Activated CD4-positive, alpha-beta T cell treated with anti-CD3 and anti-CD28 coated beads, Interleukin-2, amount 10 ng/mL, durations not matched to agents 7 days and 5 days (primary cell): Measurements from ENCODE around the gene UTRN. TPM values are rescaled to one million over a fixed set of nuclear protein-coding genes. Genes with fewer than 3 reads are reported as not detected.

Experiments used
- CTCF ChIA-PET: fragments of 350-600 bp; sonication (Branson Sonifier 250); formaldehyde crosslinking; loops from one replicate; lab custom pipeline; 2021; ENCODE audit warnings: antibody characterized with exemption; lab: Charles Lee
- POLR2A ChIA-PET: fragments of 350-600 bp; sonication (Branson Sonifier 250); formaldehyde crosslinking; loops from one replicate; lab custom pipeline; 2021; ENCODE audit warnings: antibody characterized with exemption; lab: Charles Lee
- DNase-seq: peaks from one replicate; pipeline ENCODE4 v3.0.0-alpha.2; 2020
- H3K27ac Mint-ChIP-seq: one replicate; pipeline ENCODE4 v1.8.0; 2021; ENCODE audit warnings: mild to moderate bottlenecking, moderate library complexity, mixed read lengths
- H3K27me3 Mint-ChIP-seq: one replicate; pipeline ENCODE4 v1.8.0; 2021; ENCODE audit warnings: mixed read lengths
- H3K36me3 Mint-ChIP-seq: one replicate; pipeline ENCODE4 v1.8.0; 2021; ENCODE audit warnings: low read depth, mixed read lengths
- H3K4me1 Mint-ChIP-seq: one replicate; pipeline ENCODE4 v1.8.0; 2021; ENCODE audit warnings: mixed read lengths
- H3K4me3 Mint-ChIP-seq: one replicate; pipeline ENCODE4 v1.8.0; 2021; ENCODE audit warnings: mild to moderate bottlenecking, moderate library complexity, mixed read lengths
- H3K9me3 Mint-ChIP-seq: one replicate; pipeline ENCODE4 v1.8.0; 2021; ENCODE audit warnings: mixed read lengths
- total RNA-seq, 2 experiments: library from RNA; stranded (reverse); gene quantifications; one replicate each; pipeline ENCODE4 v1.2.3, GENCODE V29; 2021

The UTRN gene
- total RNA-seq, 2 experiments from 2014 or later, result 134 to 143 TPM

- Mint-ChIP-seq H3K9me3 (no peaks in the 10 kb centered on the region), H3K27ac (peak overlapping the region; percentile 20), H3K4me3 (peak overlapping the region; percentile 91), H3K27me3 (peaks cover 34% of the 10 kb centered on the region), H3K4me1 (peaks cover 25% of the 10 kb centered on the region), H3K36me3 (peaks cover 3% of the 10 kb centered on the region)
- CTCF ChIA-PET, result interaction anchor here (0.5 to 1.4 kb wide), 6 partner anchors 9 to 277 kb away, joined by 3 to 6 read pairs (median 4); no protein-coding TSS in a partner anchor
- DNase-seq, result no peak
- POLR2A ChIA-PET, result no interaction called here
Measured at GRCh38 chr6:144286503-144287393, 1.6 kb downstream of the UTRN start.

GRCh38 chr6:144289006-144289405 lies 3.9 kb downstream of the UTRN start:
- Mint-ChIP-seq H3K27ac (no peak overlapping the region), H3K36me3 (peaks cover 3% of the 10 kb centered on the region), H3K4me3 (no peak overlapping the region), H3K27me3 (peaks cover 25% of the 10 kb centered on the region), H3K9me3 (no peaks in the 10 kb centered on the region), H3K4me1 (peaks cover 20% of the 10 kb centered on the region)
- POLR2A ChIA-PET, result no interaction called here
- no peak for DNase-seq
- CTCF ChIA-PET, result interaction anchor here (0.9 to 1.5 kb wide), 2 partner anchors 32 to 191 kb away, joined by 3 read pairs; no protein-coding TSS in a partner anchor

GRCh38 chr6:144292372-144292771 lies 7.2 kb downstream of the UTRN start:
- CTCF ChIA-PET, result interaction anchor here (0.6 to 1.5 kb wide), 4 partner anchors 12 to 646 kb away, joined by 3 to 5 read pairs (median 3); no protein-coding TSS in a partner anchor
- POLR2A ChIA-PET, result no interaction called here
- Mint-ChIP-seq H3K9me3 (peaks cover 5% of the 10 kb centered on the region), H3K27me3 (peaks cover 10% of the 10 kb centered on the region), H3K27ac (no peak overlapping the region), H3K36me3 (peaks cover 14% of the 10 kb centered on the region), H3K4me3 (no peak overlapping the region), H3K4me1 (peaks cover 7% of the 10 kb centered on the region)
- no peak for DNase-seq

- ChIA-PET POLR2A (no interaction called here), CTCF (no interaction called here)
- Mint-ChIP-seq H3K36me3 (peaks cover 22% of the 10 kb centered on the region), H3K27ac (no peak overlapping the region), H3K9me3 (peaks cover 9% of the 10 kb centered on the region), H3K4me3 (no peak overlapping the region), H3K27me3 (peaks cover 3% of the 10 kb centered on the region), H3K4me1 (peaks cover 17% of the 10 kb centered on the region)
- no peak for DNase-seq
Measured at GRCh38 chr6:144294016-144294415, 8.9 kb downstream of the UTRN start.

- peaks cover 3% of the 10 kb centered on the region for H3K27me3 Mint-ChIP-seq
- no peak overlapping the region for H3K27ac Mint-ChIP-seq
- no peak overlapping the region for H3K4me3 Mint-ChIP-seq
- DNase-seq, result no peak
- H3K4me1 Mint-ChIP-seq, result peaks cover 16% of the 10 kb centered on the region
- ChIA-PET POLR2A (no interaction called here), CTCF (interaction anchor here (0.6 to 1.1 kb wide), 2 partner anchors 8 to 14 kb away, joined by 3 read pairs; no protein-coding TSS in a partner anchor)
- H3K9me3 Mint-ChIP-seq, result peaks cover 9% of the 10 kb centered on the region
- H3K36me3 Mint-ChIP-seq, result peaks cover 23% of the 10 kb centered on the region
Measured at GRCh38 chr6:144295211-144295610, 10.1 kb downstream of the UTRN start.

GRCh38 chr6:144295981-144296767 lies 11.0 kb downstream of the UTRN start:
- no peak for DNase-seq
- ChIA-PET POLR2A (no interaction called here), CTCF (interaction anchor here (0.5 to 1.4 kb wide), 4 partner anchors 9 to 94 kb away, joined by 3 to 6 read pairs (median 3); partner anchors contain the start of gene UTRN)
- Mint-ChIP-seq H3K36me3 (peaks cover 21% of the 10 kb centered on the region), H3K27ac (no peak overlapping the region), H3K9me3 (peaks cover 9% of the 10 kb centered on the region), H3K27me3 (peaks cover under 1% of the 10 kb centered on the region), H3K4me3 (no peak overlapping the region), H3K4me1 (peaks cover 11% of the 10 kb centered on the region)

GRCh38 chr6:144296973-144297372 lies 11.8 kb downstream of the UTRN start:
- no peak overlapping the region for H3K4me3 Mint-ChIP-seq
- H3K9me3 Mint-ChIP-seq, result peaks cover 11% of the 10 kb centered on the region
- DNase-seq, result no peak
- no peak overlapping the region for H3K27ac Mint-ChIP-seq
- ChIA-PET POLR2A (no interaction called here), CTCF (interaction anchor here (0.5 to 1.4 kb wide), 2 partner anchors 11 to 94 kb away, joined by 3 to 6 read pairs; partner anchors contain the start of gene UTRN)
- peaks cover 12% of the 10 kb centered on the region for H3K4me1 Mint-ChIP-seq
- H3K27me3 Mint-ChIP-seq, result no peaks in the 10 kb centered on the region
- peaks cover 22% of the 10 kb centered on the region for H3K36me3 Mint-ChIP-seq

GRCh38 chr6:144297511-144298100 lies 12.5 kb downstream of the UTRN start:
- POLR2A ChIA-PET, result no interaction called here
- Mint-ChIP-seq H3K4me1 (peaks cover 14% of the 10 kb centered on the region), H3K9me3 (peaks cover 12% of the 10 kb centered on the region), H3K27me3 (no peaks in the 10 kb centered on the region), H3K27ac (no peak overlapping the region), H3K36me3 (peaks cover 23% of the 10 kb centered on the region), H3K4me3 (no peak overlapping the region)
- no peak for DNase-seq
- CTCF ChIA-PET, result interaction anchor here (1.4 kb wide), 1 partner anchor 12 kb away, joined by 6 read pairs; the partner anchor contains the start of gene UTRN

- DNase-seq, result no peak
- Mint-ChIP-seq H3K4me3 (no peak overlapping the region), H3K9me3 (peaks cover 12% of the 10 kb centered on the region), H3K4me1 (peaks cover 19% of the 10 kb centered on the region), H3K36me3 (peaks cover 23% of the 10 kb centered on the region), H3K27me3 (peaks cover 2% of the 10 kb centered on the region), H3K27ac (no peak overlapping the region)
- CTCF ChIA-PET, result interaction anchor here (1.0 kb wide), 2 partner anchors 12 to 19 kb away, joined by 3 read pairs; no protein-coding TSS in a partner anchor
- POLR2A ChIA-PET, result no interaction called here
Measured at GRCh38 chr6:144298194-144298593, 13.1 kb downstream of the UTRN start.

- Mint-ChIP-seq H3K4me3 (no peak overlapping the region), H3K27me3 (peaks cover 2% of the 10 kb centered on the region), H3K36me3 (peaks cover 23% of the 10 kb centered on the region), H3K4me1 (peaks cover 19% of the 10 kb centered on the region), H3K27ac (no peak overlapping the region), H3K9me3 (peaks cover 12% of the 10 kb centered on the region)
- CTCF ChIA-PET, result interaction anchor here (1.0 kb wide), 2 partner anchors 11 to 18 kb away, joined by 3 read pairs; no protein-coding TSS in a partner anchor
- DNase-seq, result no peak
- POLR2A ChIA-PET, result no interaction called here
Measured at GRCh38 chr6:144298916-144299315, 13.8 kb downstream of the UTRN start.

- CTCF ChIA-PET, result interaction anchor here (0.7 to 1.1 kb wide), 2 partner anchors 9 to 17 kb away, joined by 3 to 5 read pairs; partner anchors contain the start of gene UTRN
- H3K36me3 Mint-ChIP-seq, result peaks cover 12% of the 10 kb centered on the region
- peaks cover 31% of the 10 kb centered on the region for H3K4me1 Mint-ChIP-seq
- H3K9me3 Mint-ChIP-seq, result peaks cover 2% of the 10 kb centered on the region
- DNase-seq, result no peak
- POLR2A ChIA-PET, result no interaction called here
- H3K27me3 Mint-ChIP-seq, result peaks cover 6% of the 10 kb centered on the region
- no peak overlapping the region for H3K4me3 Mint-ChIP-seq
- no peak overlapping the region for H3K27ac Mint-ChIP-seq
Measured at GRCh38 chr6:144302701-144303372, 17.7 kb downstream of the UTRN start.
